ENCODE measurements around the gene GINS2.

The GINS2 gene

GRCh38 chr16:85641776-85642176 lies 47.0 kb downstream of the GINS2 start:
- no peak for TF ChIP-seq CTCF (IDR thresholded peaks at IDR 0.05; ENCODE audit: low read depth, low read length, missing control alignments)
- no peak for DNase-seq (ENCODE audit: low read depth)

GRCh38 chr16:85641305-85641704 lies 47.4 kb downstream of the GINS2 start:
- no peak overlapping the region for H3K4me3 ChIP-seq (ENCODE audit: low read depth, low read length)
- no peak for DNase-seq (ENCODE audit: low read depth)
- TF ChIP-seq CTCF (IDR thresholded peaks at IDR 0.05; ENCODE audit: low read depth, low read length, missing control alignments) = no peak

More at GRCh38 chr16:85641776-85642176, 47.0 kb downstream of the GINS2 start:
- H3K4me3 ChIP-seq (ENCODE audit: low read depth, low read length) = no peak overlapping the region

GRCh38 chr16:85640585-85640984 lies 48.2 kb downstream of the GINS2 start:
- no peak for DNase-seq (ENCODE audit: low read depth)
- H3K4me3 ChIP-seq (ENCODE audit: low read depth, low read length) = no peak overlapping the region
- no peak for TF ChIP-seq CTCF (IDR thresholded peaks at IDR 0.05; ENCODE audit: low read depth, low read length, missing control alignments)

GRCh38 chr16:85640254-85640558 lies 48.5 kb downstream of the GINS2 start:
- TF ChIP-seq CTCF (IDR thresholded peaks at IDR 0.05; ENCODE audit: low read depth, low read length, missing control alignments) = no peak
- H3K4me3 ChIP-seq (ENCODE audit: low read depth, low read length) = no peak overlapping the region
- no peak for DNase-seq (ENCODE audit: low read depth)

- TF ChIP-seq CTCF (IDR thresholded peaks at IDR 0.05; ENCODE audit: low read depth, low read length, missing control alignments) = no peak
- no peak for DNase-seq (ENCODE audit: low read depth)
These were observed 49.1 kb downstream of the GINS2 start for GRCh38 chr16:85639529-85640253.

GRCh38 chr16:85638695-85639409 lies 49.9 kb downstream of the GINS2 start:
- H3K4me3 ChIP-seq (ENCODE audit: low read depth, low read length) = no peak overlapping the region
- TF ChIP-seq CTCF (IDR thresholded peaks at IDR 0.05; ENCODE audit: low read depth, low read length, missing control alignments) = no peak
- DNase-seq (ENCODE audit: low read depth) = no peak

More at GRCh38 chr16:85639529-85640253, 49.1 kb downstream of the GINS2 start:
- H3K4me3 ChIP-seq (ENCODE audit: low read depth, low read length) = no peak overlapping the region

All from GM12864 (cell line).